G401 (cell line): ENCODE measurements around the gene AK5. TPM values are rescaled to one million over a fixed set of nuclear protein-coding genes. Genes with fewer than 3 reads are reported as not detected.
"Not testable (repeated sequence)": the region's sequence is repeated elsewhere in the genome, so short reads cannot be mapped to it uniquely, and the experiment has no call there.

Experiments
- DNase-seq: peaks from one replicate; pipeline ENCODE4 v3.0.0-alpha.2; 2015; ENCODE audit warnings: low spot score
- in situ Hi-C: cut with HindIII; loops from 2 replicates; pipeline ENCODE4 v1.10.0; 2016; ENCODE audit warnings: low sequenced_read_pairs, mixed read lengths
- total RNA-seq: library from RNA; depleted of rRNA; stranded (reverse); fragments of >200 nt; shearing (Covaris generic); gene quantifications from 2 replicates; pipeline ENCODE4 v1.2.3, GENCODE V29; 2014

The AK5 gene
- total RNA-seq, 1 experiment from 2014 or later, result not detected

DNA sequence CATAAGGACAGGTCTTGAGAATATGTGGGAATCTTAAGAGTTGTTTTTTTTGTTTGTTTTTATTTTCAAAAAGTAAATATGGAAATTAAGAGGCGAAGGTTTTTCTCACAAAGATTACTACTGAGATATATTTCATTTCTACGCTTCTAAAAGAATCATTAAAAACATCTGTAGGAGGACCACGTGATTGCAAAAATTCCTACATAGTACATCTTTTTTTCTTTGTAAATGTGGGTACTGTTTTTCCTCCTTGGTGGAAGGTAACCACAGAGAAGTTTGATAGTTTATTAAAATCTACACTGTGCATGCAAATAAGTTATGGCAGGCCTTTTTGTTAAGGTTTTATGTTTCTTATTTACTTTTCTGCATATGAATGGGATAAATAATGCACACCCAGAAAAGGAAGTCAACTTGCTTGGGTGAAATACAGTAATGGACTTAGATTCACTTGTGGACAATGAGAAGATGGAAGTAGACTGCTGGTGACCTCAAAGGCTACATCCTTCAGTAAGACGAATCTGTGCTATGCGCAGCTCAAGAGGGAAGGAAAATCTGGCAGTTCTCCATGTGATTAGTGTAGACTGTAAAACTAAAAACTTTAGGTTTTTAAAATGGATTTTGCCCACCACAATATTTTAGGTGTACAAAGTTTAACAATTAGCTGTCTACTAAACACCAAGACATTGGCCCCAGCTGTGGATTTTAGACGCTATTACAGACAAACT lies 2.0 kb downstream of the AK5 start:
- in situ Hi-C loops, result no loop called here
- no peak for DNase-seq

DNA sequence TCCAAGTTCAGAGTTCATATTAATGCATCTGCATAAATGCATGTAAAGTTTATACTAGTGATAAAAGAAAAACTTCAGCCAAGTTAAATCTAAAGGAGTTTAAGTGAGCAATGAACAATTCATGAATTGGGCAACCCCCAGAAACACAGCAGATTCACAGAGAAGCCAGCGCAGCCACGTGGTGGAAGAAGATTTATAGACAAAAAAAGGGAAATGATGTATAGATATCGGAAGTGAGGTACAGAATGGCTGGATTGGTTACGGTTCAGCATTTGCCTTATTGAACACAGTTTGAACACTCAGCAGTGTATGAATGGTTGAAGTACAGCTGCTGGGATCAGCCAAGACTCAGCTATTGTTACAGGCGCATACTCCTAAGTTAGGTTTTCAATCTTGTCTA lies 5.7 kb downstream of the AK5 start:
- in situ Hi-C loops, result no loop called here
- DNase-seq, result no peak

DNA sequence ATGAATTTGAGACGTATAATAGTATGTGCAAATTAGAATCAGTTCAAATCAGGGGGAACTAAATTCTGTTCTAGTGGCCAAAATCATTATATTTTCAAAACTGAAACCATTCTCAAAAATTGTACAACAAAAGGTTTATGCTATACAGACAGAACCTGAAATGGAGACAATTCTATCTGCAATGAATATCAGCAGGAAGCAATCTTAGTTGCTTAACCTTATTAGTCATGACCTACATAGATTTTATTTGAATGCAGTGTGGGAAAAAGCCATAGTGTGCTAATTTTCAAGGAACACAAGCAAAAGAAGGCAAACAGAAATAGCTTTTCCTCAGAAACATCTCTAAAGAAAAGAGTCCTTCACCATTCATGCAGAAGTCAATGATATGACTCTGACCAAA lies 6.5 kb downstream of the AK5 start:
- in situ Hi-C loops, result no loop called here
- DNase-seq, result no peak

DNA sequence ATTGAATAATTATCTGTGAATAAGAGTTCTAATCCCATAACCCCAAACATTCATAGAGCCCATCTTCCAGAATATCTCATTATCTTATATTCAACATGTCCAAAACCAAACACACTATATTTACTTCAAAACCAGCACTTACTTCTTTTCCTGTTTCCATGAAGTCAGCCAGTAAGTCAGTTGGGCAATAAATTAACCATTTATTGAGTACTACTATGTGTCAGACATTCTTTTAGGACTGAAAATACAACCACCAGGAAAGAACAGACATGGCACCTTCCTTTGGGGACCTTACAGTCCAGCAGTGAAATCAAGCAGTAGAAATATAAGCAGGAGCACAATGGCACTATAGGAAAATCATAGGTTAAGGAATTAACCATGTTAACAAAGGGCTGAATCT lies 8.8 kb downstream of the AK5 start:
- DNase-seq, result no peak
- in situ Hi-C loops, result no loop called here

DNA sequence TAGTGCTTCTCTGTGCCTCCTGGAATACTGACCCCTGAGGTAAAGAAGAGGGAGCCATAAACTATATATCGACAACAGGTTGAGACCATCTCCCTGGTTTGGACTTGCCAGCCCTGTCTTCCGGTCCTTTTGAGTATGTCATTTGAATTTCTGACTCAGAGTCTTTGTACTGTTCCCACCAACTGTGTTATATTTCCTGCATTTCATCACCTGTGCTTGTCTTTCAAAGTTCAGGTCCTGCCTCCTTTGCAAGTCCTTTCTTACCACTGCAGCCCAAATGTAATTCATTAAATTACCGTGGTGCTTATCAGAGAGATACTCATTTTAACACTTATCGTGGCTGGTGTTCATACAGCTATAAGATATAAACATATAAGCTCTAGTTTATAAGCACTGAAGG lies 10.7 kb downstream of the AK5 start:
- in situ Hi-C loops, result no loop called here
- no peak for DNase-seq

DNA sequence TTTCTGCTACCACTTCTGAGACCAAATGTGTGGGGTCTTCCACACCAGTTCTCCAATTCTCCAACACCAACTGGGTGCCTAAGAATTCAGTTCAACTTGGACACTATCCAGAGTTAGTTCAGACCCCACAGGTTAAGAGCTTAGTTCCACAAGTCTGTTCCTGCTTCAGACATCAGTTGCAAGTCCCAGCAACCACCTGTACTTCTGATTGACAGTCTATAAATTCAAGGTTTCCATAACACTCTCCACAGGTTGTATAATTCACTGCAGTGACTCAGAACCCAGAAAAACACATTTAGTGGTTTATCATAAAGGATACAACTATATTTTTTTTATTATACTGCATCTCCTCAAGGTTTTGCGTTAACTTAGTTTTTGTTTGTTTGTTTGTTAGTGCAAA lies 18.7 kb downstream of the AK5 start:
- DNase-seq, result no peak
- in situ Hi-C loops, result no loop called here

DNA sequence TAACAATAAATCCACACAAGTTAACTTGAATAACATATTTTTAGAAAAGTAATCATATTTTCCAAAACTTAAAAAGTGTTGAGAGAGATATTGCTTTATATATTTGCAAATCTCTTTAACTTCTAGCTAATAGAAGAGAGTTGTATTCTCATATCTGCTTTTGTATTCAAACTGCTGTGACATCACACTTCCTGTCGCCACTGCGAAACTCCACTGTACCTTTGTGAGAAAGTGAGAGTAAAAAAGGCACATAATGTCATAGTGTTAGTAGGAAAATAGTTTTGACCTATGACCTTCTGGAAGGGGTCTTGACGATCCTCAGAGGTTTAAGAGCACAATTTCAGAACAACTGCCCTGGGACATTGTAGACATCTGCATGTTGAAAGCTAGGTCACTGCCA lies 21.6 kb downstream of the AK5 start:
- in situ Hi-C loops, result no loop called here
- no peak for DNase-seq

DNA sequence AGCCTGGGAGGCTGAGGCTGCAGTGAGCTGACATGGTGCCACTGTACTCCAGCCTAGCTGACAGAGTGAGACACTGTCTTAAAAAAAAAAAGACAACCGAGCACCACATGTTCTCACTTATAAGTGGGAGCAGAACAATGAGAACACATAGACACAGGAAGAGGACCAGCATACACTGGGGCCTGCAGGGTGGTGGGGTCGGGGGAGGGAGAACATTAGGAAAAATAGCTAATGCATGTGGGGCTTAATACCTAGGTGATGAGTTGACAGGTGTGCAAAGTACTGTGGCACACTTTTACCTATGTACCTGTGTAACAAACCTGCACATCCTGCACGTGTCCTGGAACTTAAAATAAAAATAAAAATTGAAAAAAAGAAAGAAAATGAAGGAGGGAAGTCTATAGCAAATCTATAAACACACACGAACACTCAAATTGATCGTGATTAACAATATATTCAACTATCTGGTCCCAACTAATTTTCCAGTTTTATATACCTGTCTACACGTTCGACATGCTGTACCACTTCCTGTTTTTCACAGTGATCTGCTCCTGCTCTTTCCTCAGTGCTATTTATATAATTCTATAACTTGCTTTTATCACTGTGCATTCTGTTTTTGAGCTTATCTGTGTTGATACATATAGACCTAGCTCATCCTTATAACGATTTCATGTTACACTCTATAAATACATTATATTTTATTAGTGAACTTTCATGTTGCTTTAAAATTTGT lies 27.2 kb downstream of the AK5 start:
- in situ Hi-C loops, result no loop called here
- no peak for DNase-seq

DNA sequence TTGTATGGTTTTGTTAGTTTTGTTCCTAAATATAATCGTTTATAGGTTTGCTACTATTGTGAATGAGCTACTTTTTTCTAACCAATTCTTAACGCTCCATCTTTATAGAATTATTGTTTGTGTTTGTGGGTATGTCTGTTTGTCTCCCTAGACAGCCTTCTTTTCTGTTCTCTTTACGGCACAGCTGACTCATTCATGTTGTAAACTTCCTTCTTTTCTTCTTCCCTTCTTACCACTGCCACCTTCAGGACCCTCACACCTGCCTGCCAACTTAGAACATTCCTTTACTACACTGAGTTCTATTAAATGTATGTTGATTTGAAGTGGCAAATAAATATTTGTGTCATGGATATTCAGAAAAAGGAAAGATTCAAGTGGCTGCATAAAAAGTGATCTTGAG lies 29.1 kb downstream of the AK5 start:
- no peak for DNase-seq
- in situ Hi-C loops, result no loop called here

DNA sequence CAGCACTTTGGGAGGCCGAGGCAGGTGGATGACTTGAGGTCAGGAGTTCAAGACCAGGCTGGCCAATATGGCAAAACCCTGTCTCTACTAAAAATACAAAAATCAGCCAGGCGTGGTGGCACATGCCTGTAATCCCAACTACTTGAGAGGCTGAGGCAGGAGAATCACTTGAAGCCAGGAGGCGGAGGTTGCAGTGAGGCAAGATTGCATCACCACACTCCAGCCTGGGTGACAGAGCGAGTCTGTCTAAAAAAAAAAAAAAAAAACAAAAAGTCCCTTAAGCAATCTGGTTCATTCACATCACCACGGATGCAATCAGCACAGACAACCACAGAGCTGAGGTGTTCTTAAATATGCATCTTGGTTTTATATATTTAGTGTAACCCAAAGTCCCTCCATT lies 30.5 kb downstream of the AK5 start:
- DNase-seq, in situ Hi-C loops: not testable (repeated sequence)

DNA sequence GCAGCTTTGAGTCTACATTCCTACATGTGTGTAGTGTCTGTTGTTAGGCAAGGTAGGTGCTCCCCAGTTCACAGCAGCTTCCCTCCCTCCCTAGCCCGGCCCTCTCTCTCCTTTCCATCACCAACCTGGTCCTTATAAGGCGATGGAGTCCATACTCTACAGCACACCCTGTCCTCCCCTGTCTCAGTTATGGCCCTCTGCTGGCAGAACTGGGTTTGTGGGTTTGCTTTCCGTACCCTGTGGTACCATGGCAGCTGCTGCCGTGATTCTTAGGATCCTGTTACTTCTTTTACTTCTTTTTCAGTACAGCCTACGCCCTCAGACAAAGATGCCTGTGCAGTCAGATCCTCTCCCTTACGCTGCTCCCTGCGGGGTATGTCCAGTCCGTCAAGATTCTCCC lies 31.7 kb downstream of the AK5 start:
- DNase-seq, result peak; percentile 8
- in situ Hi-C loops, result no loop called here

DNA sequence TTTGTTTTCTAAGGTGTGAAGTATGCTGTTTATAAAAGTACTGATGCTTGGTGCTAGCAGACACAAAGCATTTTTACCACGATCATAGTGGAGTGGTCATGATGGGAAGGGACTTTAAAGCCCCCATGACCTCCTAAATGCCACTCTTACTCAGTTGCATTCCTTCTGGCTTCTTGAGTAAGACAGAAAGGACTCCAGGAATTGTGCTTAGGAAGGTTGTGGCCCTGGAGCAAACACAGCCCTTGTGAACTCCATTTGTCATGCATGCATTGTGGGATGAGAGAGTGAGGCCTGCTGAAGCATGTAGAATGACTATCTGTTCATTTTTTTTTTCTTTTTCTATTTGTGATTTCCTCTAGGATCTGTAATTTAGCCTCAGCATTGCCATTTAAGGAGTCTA lies 34.2 kb downstream of the AK5 start:
- no peak for DNase-seq
- in situ Hi-C loops, result no loop called here

DNA sequence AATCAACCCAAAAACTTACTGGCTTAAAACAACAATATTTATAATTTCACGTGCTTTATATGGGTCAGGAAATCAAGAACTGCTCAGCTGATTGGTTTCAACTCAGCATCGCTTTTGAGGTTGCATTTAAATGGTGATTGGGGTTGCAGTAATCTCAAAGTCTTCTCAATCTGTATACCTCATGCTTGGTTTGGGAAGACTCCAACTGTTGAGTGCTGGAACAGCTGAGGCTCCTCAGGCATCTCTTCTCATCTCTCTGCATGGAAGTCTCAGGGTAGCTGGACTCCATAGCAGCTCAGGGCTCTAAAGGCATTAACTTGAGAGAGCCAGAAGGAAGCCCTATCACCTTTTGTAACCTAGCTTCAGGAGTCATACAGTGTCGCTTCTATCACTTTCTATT lies 35.1 kb downstream of the AK5 start:
- in situ Hi-C loops, result no loop called here
- DNase-seq, result no peak

DNA sequence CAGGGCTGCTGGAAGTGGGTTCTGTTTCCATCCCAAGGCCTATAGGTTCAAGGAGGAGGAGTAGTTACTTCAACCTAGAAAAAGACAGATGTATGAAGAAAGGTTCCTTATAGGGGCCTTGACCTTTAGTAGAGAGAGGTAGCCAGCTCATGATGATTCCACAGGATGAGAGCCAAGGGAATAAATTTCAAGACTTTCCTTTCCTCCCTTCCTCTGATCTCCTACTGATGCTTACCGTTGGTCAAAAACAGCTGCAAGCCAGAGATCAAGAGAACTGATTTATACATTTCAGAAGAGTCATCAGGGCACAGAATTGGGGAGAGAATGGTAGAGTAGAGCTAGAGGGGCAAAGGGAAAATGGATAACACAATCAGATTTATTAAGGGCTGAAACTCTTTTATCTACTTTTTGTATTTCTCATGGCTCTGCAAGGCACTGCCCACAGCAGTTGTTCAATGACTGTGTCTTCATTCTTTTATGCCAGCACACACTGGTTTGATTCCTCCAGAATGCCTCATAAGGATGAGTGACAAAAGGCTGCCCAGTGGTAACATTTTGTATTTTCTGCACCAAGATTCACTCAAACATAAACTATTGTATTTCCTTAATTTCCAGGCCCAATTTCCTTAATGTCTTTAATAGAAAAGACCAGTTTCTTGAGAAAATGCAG lies 37.4 kb downstream of the AK5 start:
- in situ Hi-C loops, result no loop called here
- DNase-seq, result no peak

DNA sequence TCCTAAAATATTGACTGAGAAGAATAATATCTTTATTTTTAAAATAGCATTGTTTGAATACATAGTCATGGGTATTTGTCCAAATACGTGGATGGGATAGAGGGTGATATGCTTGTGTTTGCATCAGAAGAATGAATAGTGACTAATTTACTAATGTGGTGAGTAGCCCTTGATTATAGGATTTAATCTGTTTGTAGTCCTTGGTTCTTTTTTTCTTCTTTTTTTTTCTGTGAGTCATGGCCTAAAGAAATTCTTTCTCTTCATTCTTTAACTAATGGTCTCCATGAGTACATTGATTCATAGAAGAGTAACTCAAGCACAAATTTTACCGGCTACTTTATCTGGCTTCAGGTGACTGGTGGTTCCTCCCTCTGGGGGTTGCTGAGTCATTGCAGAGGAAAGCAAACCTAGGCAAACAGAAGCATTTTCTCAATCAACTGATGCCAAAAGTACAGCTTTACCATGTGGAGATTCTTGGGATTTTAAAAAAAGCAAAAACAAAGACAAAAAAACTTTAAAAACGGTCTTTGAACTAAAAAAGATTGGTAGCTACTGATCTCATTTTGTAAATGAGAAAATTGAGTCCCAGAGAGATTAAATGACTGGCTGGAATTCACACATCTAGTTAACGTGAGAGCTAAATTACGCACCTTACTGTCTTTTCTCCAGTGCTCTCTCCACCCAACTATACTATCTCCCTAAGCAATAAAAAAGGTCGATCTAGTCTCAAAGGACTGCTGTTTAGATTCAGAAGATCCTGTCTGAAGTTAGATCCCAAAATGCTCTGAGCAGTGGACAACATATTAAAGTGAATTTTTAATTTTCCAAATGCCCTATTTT lies 40.5 kb downstream of the AK5 start:
- in situ Hi-C loops, result no loop called here
- no peak for DNase-seq

DNA sequence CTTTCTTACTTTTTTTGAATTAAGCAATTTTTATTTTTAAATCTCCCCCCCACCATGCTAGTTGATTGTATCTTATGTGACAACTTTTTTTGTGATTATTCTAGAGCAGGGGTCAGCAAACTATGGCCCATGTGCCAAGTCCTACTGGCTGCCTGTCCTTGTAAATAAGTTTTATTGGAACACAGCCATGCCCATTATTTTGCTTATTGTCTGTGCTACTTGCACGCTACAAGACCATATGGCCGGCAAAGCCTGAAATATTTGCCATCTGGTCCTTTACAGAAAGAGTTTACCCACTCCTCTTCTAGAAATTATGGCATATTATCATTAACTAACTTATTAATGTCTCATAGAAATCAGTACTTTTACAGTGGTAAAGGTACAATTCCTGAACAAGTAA lies 51.7 kb downstream of the AK5 start:
- in situ Hi-C loops, result no loop called here

DNA sequence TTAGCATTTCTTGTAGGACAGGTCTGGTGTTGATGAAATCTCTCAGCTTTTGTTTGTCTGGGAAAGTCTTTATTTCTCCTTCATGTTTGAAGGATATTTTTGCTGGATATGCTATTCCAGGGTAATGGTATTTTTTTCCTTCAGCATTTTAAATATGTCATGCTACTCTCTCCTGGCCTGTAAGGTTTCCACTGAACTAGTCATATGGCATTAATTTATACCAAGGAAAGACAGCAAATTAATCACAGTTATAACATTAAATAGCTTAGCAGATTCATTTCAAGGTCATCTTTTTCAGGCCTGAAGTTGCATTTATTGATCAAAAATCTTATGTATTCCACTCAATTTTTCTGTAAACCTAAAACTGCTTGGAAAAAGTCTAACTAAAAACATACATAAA lies 54.9 kb downstream of the AK5 start:
- no peak for DNase-seq
- in situ Hi-C loops, result no loop called here

More for the DNA sequence above, 51.7 kb downstream of the AK5 start:
- DNase-seq, result no peak

DNA sequence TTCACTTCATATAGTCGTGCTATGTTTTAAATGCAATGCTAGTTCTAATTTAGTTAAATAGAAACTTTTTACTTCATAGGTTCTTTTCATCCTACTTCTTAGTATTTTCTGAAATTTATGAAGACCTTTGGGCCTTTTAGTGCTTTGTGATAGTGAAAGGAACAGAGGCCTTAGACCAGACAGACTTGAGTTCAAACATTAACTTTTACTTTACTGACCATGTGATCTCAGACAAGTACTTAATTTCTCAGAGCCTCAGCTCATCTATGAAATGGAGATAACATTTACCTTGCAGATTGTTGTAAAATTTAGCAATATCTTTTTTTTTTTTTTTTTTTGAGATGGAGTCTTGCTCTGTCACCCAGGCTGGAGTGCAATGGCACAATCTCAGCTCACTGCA lies 57.5 kb downstream of the AK5 start:
- DNase-seq, result no peak
- in situ Hi-C loops, result no loop called here

DNA sequence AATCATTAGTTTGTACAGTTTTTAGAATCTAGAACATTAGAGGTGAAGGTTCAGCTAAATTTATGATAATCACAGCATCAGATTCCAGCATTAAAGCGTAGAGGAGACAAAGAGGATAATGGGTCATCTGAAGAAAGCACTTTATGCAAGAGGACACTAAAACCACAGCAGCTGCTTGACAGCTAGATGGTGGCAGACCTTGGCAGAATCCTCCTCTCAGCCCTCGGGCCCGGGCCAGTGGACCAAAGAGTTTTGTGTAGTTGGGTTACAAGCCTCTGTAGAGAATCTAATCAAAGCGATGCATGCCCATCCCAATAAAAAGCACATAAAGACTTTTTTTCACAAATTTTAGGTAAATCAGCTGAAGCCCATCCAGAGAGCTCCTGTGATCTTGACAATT lies 59.4 kb downstream of the AK5 start:
- in situ Hi-C loops, result no loop called here
- DNase-seq, result no peak

DNA sequence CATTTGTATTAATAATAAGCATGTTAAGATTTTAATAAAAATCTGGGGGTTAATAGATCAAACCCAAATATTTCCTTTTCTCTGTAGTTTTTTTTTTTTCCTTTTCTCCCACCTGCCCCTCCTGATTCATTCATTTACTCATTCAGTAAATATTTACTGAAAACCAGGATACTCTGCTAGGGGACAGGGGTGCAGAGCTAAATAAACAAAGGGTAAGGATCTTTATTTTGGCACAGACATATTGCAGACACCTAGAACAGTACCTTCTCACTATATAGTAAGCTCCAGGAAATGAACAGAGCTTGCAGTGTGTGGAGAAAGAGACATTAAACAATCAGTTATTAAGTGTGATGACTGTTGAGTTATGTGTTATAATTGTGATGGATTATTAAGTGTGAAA lies 60.9 kb downstream of the AK5 start:
- DNase-seq, result no peak

More for the DNA sequence above, 60.9 kb downstream of the AK5 start:
- in situ Hi-C loops, result no loop called here
